Panc1 (cell line): ENCODE results near the gene SLC4A11. TPM values are rescaled to one million over a fixed set of nuclear protein-coding genes. Genes with fewer than 3 reads are reported as not detected.

Experiments used
- total RNA-seq: library from RNA; stranded (reverse); gene quantifications from one replicate; pipeline ENCODE4 v1.2.1, GENCODE V29; 2021; ENCODE audit not compliant: unreplicated experiment

SLC4A11 gene
- total RNA-seq, 1 experiment from 2014 or later: 144 TPM

Other genes starting within 250 kb of the SLC4A11 start
- 0.49 TPM for gene GNRH2, start 195.6 kb downstream of the SLC4A11 start, total RNA-seq
- gene MRPS26, start 193.1 kb downstream of the SLC4A11 start, total RNA-seq: 52.7 TPM
- gene OXT, start 167.6 kb downstream of the SLC4A11 start, total RNA-seq: not detected
- gene AVP, start 154.5 kb downstream of the SLC4A11 start, total RNA-seq: not detected
- 16.3 TPM for gene FASTKD5, start 79.3 kb downstream of the SLC4A11 start, total RNA-seq
- gene UBOX5, start 79.3 kb downstream of the SLC4A11 start, total RNA-seq: 6.6 TPM
- 5.2 TPM for gene LZTS3, start 65.6 kb downstream of the SLC4A11 start, total RNA-seq
- 65.5 TPM for gene DDRGK1, start 34.5 kb downstream of the SLC4A11 start, total RNA-seq
- 107 TPM for gene ITPA, start 29.7 kb downstream of the SLC4A11 start, total RNA-seq
- 7.4 TPM for gene DNAAF9, start 168.5 kb upstream of the SLC4A11 start, total RNA-seq
- 33.8 TPM for gene ATRN, start 231.8 kb upstream of the SLC4A11 start, total RNA-seq